ENCODE results near the gene FAM114A1. TPM values are rescaled to one million over a fixed set of nuclear protein-coding genes. Genes with fewer than 3 reads are reported as not detected.

Gene FAM114A1
- total and polyA plus RNA-seq, 12 donors: 8.0 to 35.5 (median 16.5) TPM

DNA sequence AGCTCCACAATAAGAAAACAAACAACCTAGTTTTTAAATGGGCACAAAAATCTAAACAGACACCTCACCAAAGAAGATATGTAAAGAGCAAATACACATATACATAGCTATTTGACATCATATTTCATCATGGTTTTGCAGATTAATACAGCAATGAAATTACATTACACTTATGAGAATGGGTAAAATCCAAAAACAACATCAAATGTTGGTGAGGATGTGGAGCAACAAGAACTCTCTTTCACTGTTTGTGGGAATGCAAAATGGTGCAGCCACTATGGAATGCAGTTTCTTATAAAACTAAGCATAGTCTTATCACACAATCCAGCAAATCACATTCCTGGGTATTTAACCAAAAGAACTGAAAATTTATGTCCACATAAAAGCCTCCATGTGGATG is 36.0 kb upstream of the FAM114A1 start:
- H3K4me1 ChIP-seq: peaks cover 0 to 6% (median 0%) of the 10 kb centered on the region in 9 donors
- H3K27me3 ChIP-seq: no peaks in the 10 kb centered on the region
- DNase-seq (no peak), ATAC-seq (no peak)
- peaks cover 0 to 29% (median 18%) of the 10 kb centered on the region in 11 donors for H3K9me3 ChIP-seq
- TF ChIP-seq, protein P1, sequence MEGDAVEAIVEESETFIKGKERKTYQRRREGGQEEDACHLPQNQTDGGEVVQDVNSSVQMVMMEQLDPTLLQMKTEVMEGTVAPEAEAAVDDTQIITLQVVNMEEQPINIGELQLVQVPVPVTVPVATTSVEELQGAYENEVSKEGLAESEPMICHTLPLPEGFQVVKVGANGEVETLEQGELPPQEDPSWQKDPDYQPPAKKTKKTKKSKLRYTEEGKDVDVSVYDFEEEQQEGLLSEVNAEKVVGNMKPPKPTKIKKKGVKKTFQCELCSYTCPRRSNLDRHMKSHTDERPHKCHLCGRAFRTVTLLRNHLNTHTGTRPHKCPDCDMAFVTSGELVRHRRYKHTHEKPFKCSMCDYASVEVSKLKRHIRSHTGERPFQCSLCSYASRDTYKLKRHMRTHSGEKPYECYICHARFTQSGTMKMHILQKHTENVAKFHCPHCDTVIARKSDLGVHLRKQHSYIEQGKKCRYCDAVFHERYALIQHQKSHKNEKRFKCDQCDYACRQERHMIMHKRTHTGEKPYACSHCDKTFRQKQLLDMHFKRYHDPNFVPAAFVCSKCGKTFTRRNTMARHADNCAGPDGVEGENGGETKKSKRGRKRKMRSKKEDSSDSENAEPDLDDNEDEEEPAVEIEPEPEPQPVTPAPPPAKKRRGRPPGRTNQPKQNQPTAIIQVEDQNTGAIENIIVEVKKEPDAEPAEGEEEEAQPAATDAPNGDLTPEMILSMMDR (IDR thresholded peaks at IDR 0.05): no peak
- no peak overlapping the region for H3K4me3 ChIP-seq
- H3K27ac ChIP-seq: no peak overlapping the region
- H3K36me3 ChIP-seq: peaks cover 0 to 5% (median 0%) of the 10 kb centered on the region in 9 donors
- intact Hi-C loops (cut with DNase I): no loop called here

DNA sequence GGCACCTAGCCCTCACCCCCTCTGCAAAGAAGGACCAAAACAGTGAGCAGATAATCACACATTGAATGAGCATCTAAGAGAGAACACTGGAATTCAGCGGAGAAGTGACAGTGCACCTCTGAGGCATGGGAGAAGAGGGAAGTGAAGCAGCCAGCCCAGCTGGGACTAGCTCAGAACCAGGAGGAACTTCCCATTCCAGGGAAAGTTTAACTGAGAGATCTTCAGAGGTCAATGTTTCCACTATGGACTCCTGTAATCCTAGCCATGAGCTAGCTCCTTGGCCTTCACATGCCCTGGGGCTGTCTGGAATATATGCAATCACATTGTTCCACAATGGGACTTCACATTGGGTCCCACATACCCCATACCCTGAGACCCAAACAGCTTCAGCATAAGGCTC is 35.4 kb upstream of the FAM114A1 start:
- Histone ChIP-seq H3K4me1 (peaks cover 0 to 7% (median 0%) of the 10 kb centered on the region in 9 donors), H3K27ac (no peak overlapping the region), H3K27me3 (no peaks in the 10 kb centered on the region), H3K36me3 (peaks cover 0 to 5% (median 0%) of the 10 kb centered on the region in 9 donors), H3K9me3 (peaks cover 0 to 35% (median 21%) of the 10 kb centered on the region in 11 donors), H3K4me3 (no peak overlapping the region)
- ATAC-seq (no peak), DNase-seq (no peak)
- intact Hi-C loops (cut with DNase I): no loop called here
- WGBS, 2 donors: 83 to 89% methylated on average over 1 of the region's 1 CpG
- TF ChIP-seq, protein P1 (IDR thresholded peaks at IDR 0.05): no peak

DNA sequence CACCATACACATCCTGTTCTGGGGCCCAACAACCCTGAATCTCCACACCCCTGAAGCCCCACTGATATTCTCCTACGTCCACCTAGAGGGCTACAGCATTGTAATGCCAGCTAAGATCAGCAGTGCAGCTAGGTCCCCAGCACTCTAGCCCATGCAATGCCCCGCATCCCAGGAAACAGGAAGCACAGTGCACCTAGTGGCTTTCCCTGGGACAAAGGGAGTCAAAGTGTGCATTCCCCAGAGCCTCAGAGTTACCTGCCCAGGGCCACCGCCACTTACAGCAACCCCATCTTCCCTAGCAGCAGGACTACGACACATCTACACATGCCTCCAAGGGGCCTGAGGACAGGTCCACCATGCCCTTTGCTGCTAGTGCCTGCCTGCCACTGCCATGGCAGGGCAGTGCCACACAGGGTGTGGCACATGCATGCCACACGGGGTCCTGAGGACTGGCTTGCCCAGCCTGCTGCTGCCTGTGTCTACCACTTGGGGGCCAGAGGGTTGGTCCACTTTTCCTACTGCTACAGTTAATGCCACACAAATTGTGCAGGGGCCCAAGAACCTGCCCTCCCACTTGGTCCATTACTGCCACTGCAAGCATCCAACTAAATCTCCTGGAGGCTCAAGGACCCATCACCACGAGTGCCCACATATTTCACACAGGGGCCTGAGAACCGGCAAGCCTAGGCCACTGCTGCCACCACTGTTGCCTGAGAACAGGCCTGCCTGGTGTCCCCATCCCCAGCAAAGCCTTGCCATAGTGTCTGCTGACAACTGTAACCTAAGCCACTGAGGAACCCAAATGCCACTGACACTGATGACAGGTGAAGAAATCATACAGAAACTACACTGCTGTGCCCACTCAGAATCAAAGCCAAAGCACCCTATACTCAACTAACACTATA is 34.7 kb upstream of the FAM114A1 start:
- TF ChIP-seq, protein P1 (IDR thresholded peaks at IDR 0.05): no peak
- H3K27ac ChIP-seq: no peak overlapping the region
- intact Hi-C loops (cut with DNase I): no loop called here
- H3K36me3 ChIP-seq: peaks cover 0 to 5% (median 0%) of the 10 kb centered on the region in 9 donors
- ATAC-seq: no peak
- no peaks in the 10 kb centered on the region for H3K27me3 ChIP-seq
- H3K4me3 ChIP-seq: no peak overlapping the region
- WGBS, 2 donors: 87% methylated on average over 7 of the region's 7 CpGs
- peaks cover 0 to 42% (median 21%) of the 10 kb centered on the region in 11 donors for H3K9me3 ChIP-seq
- no peak for DNase-seq
- H3K4me1 ChIP-seq: peaks cover 0 to 14% (median 0%) of the 10 kb centered on the region in 9 donors

DNA sequence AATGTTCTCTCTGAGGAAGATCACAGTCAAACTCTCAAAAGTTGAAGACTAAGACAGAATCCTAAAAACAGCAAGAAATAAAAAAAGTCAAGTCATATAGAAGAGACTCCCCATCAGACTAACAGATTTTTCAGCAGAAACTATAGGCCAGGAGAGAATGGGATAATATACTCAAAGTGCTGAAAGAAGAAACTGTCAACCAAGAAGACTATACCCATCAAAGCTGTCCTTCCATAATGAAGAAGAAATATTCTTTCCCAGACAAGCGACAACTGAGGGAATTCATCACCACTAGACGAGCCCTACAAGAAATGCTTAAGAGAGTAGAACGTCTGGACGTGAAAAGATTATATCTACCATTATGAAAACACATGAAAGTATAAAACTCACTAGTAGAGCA is 33.0 kb upstream of the FAM114A1 start:
- H3K27me3 ChIP-seq: no peaks in the 10 kb centered on the region
- H3K36me3 ChIP-seq: no peaks in the 10 kb centered on the region
- no peak overlapping the region for H3K4me3 ChIP-seq
- peaks cover 0 to 21% (median 0%) of the 10 kb centered on the region in 9 donors for H3K4me1 ChIP-seq
- intact Hi-C loops (cut with DNase I): no loop called here
- no peak for DNase-seq
- no peak for ATAC-seq
- 88 to 93% methylated on average over 4 of the region's 4 CpGs for WGBS, 2 donors
- TF ChIP-seq, protein P1 (IDR thresholded peaks at IDR 0.05): no peak
- peaks cover 0 to 45% (median 21%) of the 10 kb centered on the region in 11 donors for H3K9me3 ChIP-seq
- H3K27ac ChIP-seq: no peak overlapping the region
